HUDEP-2 (cell line): Measurements from ENCODE around the gene TNK2.
"Not testable (repeated sequence)": the region's sequence is repeated elsewhere in the genome, so short reads cannot be mapped to it uniquely, and the experiment has no call there.

ENCODE experiments used
- DNase-seq, 76 experiments: peaks; one replicate each; lab custom pipeline; 2025; ENCODE audit not compliant: unreplicated experiment in 76 of 76; lab: John Stamatoyannopoulos, UW

TNK2 gene

DNA sequence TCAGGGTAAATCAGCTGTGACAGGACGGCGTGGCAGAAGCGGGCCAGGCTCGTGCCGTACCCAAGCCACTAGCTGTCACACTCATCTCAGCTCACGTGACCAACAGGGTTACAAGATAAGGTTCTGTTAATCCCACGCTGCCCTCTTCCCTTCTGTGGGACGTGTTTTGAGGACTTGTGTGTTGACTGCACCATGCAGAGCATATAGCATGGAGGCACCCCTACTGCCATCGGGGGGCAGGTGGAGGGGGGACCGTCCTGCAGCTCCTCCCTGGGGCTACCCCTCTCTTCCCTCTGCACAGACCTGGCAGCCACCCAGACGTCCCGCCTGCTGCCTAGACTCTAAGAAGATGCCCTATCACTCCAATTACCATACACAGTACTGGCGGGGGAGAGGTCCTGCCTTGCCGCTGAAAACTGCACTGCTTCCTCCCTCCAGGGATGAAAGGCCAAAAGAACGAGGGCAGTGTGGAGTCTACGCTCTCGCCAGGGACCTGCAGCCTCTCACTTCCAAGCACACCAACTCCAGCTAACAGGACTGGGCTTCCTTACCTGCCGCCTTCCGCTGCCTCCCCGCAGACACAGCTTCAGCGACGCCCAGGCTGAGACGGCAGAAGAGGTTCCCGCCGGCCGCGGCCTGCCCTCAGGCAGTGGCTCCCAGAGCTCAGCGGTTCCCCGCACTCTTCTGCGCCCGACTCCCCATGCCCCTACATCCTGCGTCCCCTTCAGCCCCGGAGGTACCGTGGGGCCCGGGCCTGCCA lies at the start of gene TNK2:
Gene TNK2 (minus strand): TSS at position 618 of the 760 bp plus-strand sequence. CDS start 19,963 bp downstream, outside the sequence.
- DNase-seq = peak; percentile 47 to 96 (median 90)

DNA sequence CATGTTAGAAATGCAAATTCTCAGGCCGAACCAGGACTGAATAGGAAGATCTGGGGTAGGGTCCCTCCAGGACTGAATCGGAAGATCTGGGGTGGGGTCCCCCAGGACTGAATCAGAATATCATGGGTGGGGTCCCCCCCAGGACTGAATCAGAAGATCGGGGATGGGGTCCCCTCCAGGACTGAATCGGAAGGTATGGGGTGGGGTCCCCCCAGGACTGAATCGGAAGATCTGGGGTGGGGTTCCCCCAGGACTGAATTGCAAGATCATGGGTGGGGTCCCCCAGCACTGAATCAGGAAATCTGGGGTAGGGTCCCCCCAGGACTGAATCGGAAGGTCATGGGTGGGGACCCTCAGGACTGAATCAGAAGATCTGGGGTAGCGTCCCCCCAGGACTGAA lies 48.2 kb upstream of the TNK2 start:
- no peak for DNase-seq

DNA sequence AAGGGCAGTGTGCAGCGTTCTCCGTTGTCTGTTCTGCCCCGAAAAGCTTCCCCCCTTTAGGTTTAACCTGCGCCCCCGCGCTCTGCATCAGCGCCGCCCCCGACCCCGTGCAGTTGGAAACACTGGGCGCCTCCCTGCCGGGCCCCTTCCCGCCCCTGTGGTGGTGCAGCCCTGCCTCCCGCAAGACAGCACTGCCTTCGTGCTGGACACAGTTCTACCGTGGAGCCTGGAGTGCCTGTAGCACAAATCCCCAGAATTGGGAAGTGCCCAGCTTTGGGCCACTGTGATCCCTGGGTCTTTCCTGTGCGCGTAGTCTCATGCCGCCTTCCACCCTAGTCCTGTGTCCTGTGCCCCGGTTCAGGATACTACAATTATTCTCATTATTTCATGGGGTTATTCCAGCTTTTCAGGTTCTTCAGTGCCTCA lies 47.1 kb upstream of the TNK2 start:
- not testable (repeated sequence) for DNase-seq

DNA sequence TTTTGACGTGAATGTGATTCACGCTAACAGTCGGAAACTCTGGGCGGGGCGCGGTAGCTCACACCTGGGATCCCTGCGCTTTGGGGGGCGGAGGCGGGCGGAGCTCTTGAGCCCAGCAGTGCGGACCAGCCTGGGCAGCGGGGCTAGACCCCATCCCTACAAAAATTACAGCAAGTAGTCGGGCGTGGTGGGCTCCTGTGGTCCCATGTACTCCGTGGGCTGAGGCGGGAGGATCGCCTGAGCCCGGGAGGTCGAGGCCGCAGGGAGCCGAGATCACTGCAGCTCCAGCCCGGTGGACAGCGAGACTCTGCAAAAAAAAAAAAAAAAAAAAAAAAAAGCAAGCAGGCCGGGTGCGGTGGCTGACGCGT lies 46.4 kb upstream of the TNK2 start:
- not testable (repeated sequence) for DNase-seq

DNA sequence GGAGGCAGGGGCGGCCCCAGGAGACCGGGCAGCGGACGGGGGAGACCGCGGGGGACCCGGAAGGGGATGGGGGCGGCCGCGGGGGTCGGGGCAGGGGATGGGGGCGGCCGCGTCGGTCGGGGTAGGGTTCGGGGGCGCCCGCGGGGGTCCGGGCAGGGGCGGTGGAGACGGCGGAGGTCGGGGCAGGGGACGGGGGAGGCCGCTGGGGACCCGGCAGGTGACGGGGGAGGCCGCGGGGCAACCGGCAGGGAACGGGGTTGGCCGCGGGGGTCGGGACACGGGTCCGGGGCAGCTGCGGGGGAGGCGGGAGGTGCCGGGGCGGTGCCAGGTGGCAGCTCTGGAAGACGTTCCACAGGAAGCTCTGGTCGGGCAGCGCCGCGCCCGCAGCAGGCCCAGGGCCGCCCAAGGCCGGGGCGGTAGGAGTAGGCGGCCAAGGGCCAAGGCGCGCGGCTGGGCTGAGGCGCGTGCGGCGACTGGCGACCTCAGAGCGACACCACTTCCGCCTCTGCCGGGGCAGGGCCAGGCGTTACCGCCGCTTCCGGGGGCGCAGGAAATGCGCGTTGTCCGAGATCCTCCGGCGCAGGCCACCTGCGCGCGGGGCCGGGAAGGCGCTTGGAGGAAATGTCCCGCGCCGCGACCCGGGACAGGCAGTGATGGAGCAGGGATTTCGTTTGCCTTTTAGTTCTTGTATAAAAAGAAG lies 45.9 kb upstream of the TNK2 start:
- not testable (repeated sequence) for DNase-seq

DNA sequence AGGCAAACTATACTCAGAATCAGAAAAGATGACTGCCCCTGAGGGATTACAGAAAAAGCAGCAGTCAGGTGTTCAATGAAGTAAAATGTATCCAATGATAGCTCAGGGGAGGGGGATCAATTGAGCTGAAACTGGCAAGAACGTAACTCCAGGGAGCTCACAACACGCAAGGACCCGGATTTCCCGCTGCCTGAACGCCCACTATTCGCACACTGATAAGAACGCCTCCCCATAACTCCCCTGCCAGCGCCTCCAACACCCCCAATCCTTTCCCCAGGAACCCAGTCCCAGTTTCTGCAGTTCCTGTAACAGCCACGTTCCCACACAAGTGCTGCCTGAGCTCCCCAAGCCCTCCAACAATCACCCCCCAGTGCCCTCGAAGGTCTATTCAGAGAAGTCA lies 44.2 kb upstream of the TNK2 start:
- not testable (repeated sequence) for DNase-seq

DNA sequence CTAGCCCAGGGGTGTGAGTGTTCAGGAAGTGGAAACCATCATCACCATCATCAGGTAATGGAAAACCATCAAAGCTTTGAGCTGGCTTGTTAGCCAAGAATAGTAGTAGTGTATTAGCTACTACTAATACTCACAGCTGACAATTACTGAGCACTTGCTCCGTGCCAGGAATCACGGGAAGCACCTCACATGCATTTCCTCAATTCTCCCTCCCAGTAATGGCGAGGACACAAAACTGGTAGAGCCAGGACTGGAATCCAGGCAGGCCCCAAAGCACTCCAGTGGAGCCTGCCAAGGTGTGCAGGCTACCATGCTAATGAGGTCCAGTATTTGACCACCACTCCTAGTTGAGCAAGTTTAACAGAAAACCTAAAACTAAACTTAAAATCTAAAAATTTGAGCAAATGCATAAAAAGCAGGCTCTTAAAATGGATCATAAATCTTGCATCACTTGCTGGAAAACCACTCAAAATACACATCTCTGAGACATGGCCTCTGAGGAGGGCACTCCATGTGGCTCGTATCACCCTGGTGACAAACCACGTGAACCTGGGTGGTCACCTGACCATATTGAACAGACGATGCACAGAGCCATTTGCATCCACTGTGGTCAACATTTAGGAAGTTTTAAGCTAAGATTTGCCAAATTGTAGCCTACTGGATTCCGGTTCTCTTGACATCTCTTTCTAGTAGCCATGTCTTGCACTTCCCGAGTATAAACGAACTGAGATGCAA lies 43.3 kb upstream of the TNK2 start:
- DNase-seq = not testable (repeated sequence)

DNA sequence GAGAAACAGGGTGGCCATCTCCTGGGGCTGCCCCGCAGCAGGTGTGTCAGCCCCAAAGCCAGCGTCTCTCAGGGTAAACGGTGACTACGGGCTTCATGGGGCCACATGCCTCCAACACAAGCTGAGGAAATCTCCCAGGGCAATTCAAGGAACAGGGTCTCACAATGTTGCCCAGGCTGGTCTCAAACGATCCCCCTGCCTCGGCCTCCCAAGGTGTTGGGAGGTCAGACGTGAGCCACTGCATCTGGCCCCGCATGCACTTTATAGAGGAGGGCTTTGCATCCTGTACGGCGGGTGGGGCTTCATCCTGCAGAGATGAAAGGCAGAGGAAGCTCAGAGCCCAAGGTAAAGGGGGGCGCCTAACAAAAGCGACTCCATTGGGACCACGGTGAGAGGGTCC lies 42.4 kb upstream of the TNK2 start:
- not testable (repeated sequence) for DNase-seq

DNA sequence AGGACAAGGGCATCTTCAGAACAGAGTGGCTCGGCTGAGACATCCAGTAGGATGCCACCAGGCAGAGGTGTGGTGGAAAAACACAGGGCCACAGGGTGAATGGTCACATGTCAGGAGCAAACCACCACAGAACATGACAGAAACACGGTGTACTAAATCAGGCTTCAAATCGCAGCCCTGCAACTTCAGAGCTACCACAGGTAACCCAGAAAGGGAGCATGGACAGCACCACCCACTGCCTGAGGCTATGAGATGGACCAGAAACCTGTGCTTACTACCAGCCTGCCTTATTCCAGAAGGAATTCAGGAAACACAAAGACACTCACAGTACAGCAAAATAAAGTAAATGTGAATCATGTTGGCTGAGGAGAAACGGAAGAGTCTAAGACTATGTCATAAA lies 41.8 kb upstream of the TNK2 start:
- DNase-seq = not testable (repeated sequence)

DNA sequence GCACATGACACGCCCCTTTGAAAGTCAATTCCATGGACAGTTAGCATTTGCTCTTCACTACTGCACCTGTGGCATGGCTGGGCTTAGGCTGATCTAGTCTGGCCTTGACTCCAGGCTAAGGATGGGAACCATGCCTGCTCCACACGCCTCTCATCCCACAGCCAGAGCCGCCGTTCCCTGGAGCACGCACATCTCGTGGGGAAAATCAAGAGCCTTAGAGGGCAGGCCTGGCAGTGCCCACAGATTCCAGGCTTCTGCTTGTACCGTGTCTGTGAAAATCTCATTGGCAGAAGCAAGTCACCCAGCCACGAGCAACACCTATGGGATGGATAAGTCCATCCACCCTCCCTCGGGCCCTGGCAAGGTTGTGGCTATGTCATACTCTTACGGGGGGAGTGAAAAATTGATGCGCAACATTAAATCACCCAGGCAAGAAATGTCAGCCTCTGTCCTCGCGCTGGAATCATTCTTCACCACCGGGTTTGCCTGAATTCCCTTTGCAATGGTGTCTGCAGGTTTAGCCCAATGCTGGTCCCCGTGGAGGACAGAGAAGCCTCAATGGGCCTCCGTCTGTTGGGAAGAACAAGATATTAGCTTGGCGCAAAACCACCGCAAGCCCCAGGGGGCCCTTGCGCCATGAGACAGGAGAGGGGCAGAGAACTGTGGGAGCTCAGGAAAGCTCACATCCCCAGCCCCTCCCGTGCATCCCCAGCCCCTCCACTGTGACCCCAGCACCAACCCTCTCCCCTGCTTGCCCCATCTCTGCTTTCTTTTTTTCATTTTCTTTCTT lies 38.8 kb upstream of the TNK2 start:
- not testable (repeated sequence) for DNase-seq

DNA sequence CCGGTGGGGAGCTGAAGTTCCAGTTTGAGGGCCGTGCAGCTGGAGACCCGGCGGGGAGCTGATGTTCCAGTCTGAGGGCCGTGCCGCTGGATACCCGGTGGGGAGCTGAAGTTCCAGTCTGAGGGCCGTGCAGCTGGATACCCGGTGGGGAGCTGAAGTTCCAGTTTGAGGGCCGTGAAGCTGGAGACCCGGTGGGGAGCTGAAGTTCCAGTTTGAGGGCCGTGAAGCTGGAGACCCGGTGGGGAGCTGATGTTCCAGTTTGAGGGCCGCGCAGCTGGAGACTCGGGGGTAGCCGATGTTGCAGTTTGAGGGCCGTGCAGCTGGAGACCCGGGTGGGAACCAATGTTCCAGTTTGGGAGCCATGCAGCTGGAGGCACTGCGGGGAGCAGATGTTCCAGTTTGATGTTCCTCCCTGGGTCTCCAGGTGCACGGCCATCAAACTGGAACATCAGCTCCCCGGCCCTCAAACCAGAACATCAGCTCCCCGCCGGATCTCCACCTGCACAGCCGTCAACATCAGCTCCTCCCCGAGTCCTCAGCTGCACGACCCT lies 33.0 kb upstream of the TNK2 start:
- not testable (repeated sequence) for DNase-seq

DNA sequence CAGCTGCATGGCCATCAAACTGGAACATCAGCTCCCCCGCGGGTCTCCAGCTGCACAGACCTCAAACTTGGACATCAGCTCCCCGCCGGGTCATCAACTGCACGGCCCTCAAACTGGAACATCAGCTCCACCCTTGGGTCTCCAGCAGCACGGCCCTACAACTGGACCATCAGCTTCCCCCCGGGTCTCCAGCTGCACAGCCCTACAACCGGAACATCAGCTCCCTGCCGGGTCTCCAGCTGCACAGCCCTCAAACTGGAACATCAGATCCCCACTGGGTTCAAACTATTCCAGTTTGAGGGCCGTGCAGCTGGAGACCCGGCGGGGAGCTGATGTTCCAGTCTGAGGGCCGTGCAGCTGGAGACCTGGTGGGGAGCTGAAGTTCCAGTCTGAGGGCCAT lies 32.5 kb upstream of the TNK2 start:
- not testable (repeated sequence) for DNase-seq

DNA sequence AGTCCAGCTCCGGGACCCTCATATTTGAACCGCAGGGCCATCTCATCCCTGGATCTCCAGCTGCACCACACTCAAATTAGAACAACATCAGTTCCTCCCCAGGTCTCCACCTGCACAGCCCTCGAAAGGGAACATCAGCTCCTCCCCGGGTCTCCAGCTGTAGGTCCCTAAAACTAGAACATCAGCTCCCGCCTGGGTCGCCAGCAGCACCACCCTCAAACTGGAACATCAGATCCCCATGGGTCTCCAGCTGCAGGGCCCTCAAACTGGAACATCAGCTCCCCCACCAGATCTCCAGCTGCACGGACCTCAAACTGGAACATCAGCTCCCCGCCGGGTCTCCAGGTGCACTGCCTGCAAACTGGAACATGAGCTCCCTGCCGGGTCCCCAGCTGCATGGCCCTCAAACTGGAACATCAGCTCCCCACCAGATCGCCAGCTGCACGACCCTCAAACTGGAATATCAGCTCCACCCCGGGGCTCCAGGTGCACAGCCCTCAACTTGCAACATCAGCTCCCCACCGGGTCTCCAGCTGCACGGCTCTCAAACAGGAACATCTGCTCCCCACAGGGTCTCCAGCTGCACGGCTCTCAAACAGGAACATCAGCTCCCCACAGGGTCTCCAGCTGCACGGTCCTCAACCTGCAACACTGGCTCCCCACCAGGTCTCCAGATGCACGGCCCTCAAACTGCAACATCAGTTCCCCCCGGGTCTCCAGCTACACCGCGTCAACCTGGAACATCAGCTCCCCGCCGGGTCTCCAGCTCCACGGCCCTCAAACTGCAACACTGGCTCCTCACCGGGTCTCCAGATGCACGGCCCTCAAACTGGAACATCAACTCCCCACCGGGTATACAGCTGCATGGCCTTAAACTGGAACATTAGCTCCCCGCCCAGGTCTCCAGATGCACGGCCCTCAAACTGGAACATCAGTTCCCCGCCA lies 31.4 kb upstream of the TNK2 start:
- DNase-seq = not testable (repeated sequence)

DNA sequence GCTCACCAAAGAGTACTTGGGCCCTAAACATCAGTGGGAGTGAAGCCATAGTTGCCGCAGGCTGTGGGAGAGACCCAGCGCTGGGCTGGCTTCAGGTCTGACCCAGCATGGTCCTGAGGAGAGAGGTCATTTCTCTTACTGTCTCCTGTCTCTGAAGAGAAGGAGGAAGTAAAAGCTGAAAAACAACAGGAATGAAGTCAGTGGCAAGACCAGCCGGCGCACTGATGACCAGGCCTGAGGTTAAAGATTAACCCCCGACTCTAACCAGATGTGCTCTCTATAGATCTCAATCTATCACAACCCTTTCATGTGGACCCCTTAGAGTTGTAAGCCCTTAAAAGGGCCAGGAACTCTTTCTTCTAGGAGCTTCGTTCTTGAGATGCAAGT lies 24.7 kb upstream of the TNK2 start:
- DNase-seq = not testable (repeated sequence)

DNA sequence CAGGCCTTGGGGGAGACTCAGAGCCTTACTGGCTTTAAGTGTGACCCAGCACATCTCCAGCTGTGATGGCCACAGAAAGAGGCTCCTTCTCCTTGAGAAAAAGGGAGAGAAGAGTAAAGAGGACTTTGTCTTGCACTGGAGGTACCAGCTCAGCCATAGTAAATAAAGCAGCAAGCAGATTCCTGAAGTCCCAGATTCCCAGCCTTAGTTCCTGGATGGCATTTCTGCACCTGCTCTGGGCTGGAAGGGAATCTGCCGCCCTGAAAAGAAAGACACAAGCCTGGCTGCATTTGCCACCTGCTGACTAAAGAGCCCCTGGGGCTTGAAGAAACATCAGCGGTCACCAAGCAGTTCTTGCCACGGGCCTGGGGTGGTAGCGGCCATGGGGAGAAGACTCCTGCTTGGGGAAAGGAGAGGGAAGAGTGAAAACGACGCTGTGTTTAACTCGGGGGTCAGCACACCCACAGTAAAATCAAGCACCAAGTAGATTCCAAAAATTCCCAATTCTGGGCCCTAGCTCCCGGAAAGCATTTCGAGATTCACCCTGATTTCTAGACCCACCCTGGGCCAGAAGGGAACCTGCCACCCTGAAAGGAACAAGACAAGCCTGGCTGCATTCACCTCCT lies 24.2 kb upstream of the TNK2 start:
- no peak for DNase-seq

DNA sequence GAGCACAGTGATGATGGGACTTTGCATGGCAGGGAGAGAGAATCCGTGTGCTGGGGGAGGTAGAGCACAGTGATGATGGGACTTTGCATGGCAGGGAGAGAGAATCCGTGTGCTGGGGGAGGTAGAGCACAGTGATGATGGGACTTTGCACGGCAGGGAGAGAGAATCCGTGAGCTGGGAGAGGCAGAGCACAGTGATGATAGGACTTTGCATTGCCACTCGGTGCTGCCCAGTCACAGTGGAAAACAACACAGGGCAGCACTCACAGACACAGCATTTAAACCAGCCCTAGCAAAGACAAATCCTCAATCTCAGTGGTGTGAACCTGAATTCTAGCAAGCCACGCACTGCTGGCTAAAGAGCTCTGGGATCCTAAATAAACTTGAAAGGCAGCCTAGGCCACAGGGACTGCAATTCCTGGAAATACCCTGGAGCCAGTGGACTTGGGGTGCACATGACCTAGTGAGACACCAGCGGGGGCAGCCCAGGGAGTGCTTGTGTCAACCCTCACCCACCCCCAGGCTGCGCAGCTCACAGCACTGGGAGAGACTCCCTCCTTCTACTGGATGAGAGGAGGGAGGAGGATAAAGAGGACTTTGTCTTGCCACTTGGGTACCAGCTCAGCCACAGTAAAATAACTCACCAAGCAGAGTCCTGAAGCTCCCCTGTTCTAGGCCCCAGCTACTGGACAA lies 23.4 kb upstream of the TNK2 start:
- no peak for DNase-seq

DNA sequence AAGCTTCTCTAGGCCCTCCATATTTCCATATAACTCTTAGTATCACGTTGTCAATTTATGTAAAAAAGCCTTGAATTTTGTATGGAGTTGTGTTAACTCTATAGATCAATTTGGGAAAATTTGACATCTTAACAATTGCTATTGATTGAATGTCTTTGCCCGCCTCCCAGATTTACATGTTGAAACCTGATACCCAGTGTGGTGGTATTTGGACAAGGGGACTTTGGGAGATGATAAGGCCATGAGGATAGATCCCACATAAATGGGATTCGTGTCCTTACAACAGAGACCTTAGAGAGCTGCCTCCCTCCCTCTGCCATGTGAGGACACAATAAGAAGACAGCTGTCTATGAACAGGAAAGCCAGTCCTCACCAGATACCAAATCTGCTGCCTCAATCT lies 21.1 kb upstream of the TNK2 start:
- no peak for DNase-seq

DNA sequence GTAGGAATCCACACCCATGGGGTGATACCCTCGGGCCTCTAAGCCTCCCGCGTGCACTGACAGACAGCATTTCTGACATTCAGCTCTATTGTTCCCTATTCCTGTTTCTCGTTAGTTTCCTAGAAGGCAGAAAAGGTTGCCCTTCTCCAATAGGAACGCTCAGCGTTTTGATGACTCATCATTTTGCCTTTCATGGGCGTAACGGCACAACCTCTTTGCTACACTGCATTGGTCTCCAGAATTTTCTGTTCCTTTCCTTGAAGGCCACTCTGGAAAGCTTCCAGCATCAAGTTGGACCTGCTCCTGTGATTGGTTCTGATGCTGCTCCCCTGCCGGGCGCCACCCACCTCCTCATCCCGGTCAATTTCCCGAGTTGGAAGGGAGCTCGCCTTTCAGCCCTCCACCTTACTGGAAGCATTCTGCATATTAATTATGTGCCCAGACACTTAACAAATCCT lies 13.0 kb upstream of the TNK2 start:
- no peak for DNase-seq
